GM19372 (cell line): Measurements from ENCODE around the gene QDPR.
A peak's percentile ranks its signal among the peaks of the same experiment; 100 is the strongest.

Experiments used
- ATAC-seq: cut with Tn5 transposase; IDR thresholded peaks from one replicate; pipeline ENCODE4 v1.9.1; 2021; ENCODE audit warnings: mild to moderate bottlenecking, low read depth, moderate library complexity; ENCODE audit not compliant: unreplicated experiment

Gene QDPR

GRCh38 chr4:17493619-17494018 lies 18.3 kb downstream of the QDPR start:
- no peak for ATAC-seq

- ATAC-seq, result no peak
Observed at GRCh38 chr4:17492876-17493275, 19.0 kb downstream of the QDPR start.

- no peak for ATAC-seq
Observed at GRCh38 chr4:17492058-17492741, 19.7 kb downstream of the QDPR start.

- ATAC-seq, result no peak
Observed at GRCh38 chr4:17491196-17491595, 20.7 kb downstream of the QDPR start.

GRCh38 chr4:17490575-17491059 lies 21.3 kb downstream of the QDPR start:
- no peak for ATAC-seq

- no peak for ATAC-seq
Observed at GRCh38 chr4:17489721-17490120, 22.2 kb downstream of the QDPR start.

- no peak for ATAC-seq
Observed at GRCh38 chr4:17489123-17489522, 22.8 kb downstream of the QDPR start.

GRCh38 chr4:17482716-17483115 lies 29.2 kb downstream of the QDPR start:
- no peak for ATAC-seq

- ATAC-seq, result no peak
Observed at GRCh38 chr4:17480955-17481354, 30.9 kb downstream of the QDPR start.

- ATAC-seq, result no peak
Observed at GRCh38 chr4:17480210-17480927, 31.5 kb downstream of the QDPR start.

GRCh38 chr4:17477774-17478472 lies 34.0 kb downstream of the QDPR start:
- no peak for ATAC-seq

- ATAC-seq, result no peak
Observed at GRCh38 chr4:17476853-17477252, 35.0 kb downstream of the QDPR start.

GRCh38 chr4:17475481-17475880 lies 36.4 kb downstream of the QDPR start:
- no peak for ATAC-seq

- ATAC-seq, result no peak
Observed at GRCh38 chr4:17469931-17470674, 41.8 kb downstream of the QDPR start.

- no peak for ATAC-seq
Observed at GRCh38 chr4:17468619-17469221, 43.2 kb downstream of the QDPR start.

GRCh38 chr4:17463606-17464005 lies 48.3 kb downstream of the QDPR start:
- no peak for ATAC-seq

GRCh38 chr4:17450269-17450804 lies 61.6 kb downstream of the QDPR start:
- ATAC-seq, result no peak

- no peak for ATAC-seq
Observed at GRCh38 chr4:17448689-17449088, 63.2 kb downstream of the QDPR start.

GRCh38 chr4:17447675-17448298 lies 64.1 kb downstream of the QDPR start:
- peak; percentile 88 for ATAC-seq

GRCh38 chr4:17447056-17447455 lies 64.8 kb downstream of the QDPR start:
- no peak for ATAC-seq
